Esophagus muscularis mucosa (tissue), 4 donors: ENCODE results near the gene IER3.

Experiments
- CTCF ChIP-seq, 3 experiments: fragments of 200-600 bp in 2 of 3; fragments of 450-650 bp in 1 of 3; sonication (generic) in 2 of 3; IDR thresholded peaks; one replicate each; pipeline ENCODE4 v1.5.1; 2017 to 2019; ENCODE audit warnings: antibody characterized with exemption in 3 of 3, mild to moderate bottlenecking in 2 of 3, moderate library complexity in 1 of 3
- EP300 ChIP-seq: sonication (generic); formaldehyde crosslinking; IDR thresholded peaks from one replicate; pipeline ENCODE4 v1.6.1; 2017; ENCODE audit warnings: antibody characterized with exemption
- POLR2AphosphoS5 ChIP-seq, 2 donors: sonication (generic); formaldehyde crosslinking; IDR thresholded peaks; one replicate each; pipeline ENCODE4 v1.6.1; 2017; ENCODE audit warnings: antibody characterized with exemption in 2 of 2

- TF ChIP-seq CTCF (IDR thresholded peaks at IDR 0.05) (no peak), POLR2AphosphoS5 (IDR thresholded peaks at IDR 0.05) (no peak), EP300 (no peak)
These were observed 33.8 kb upstream of the IER3 start for GRCh38 chr6:30778001-30778635.
